HFF-Myc (cell line): ENCODE results near the gene ITGA2.

ENCODE experiments used
- DNase-seq: peaks from one replicate; pipeline ENCODE4 v3.0.0-alpha.2; 2011; ENCODE audit warnings: low read depth; ENCODE audit errors: extremely low read depth
- H3K4me3 ChIP-seq: replicated peaks from 2 replicates; pipeline ENCODE4 v1.5.1; 2011; ENCODE audit warnings: low read depth, mild to moderate bottlenecking, control low read depth, low read length
- TF ChIP-seq, protein P1 (sequence below): IDR thresholded peaks from 2 replicates; pipeline ENCODE4 v1.5.1; 2012; ENCODE audit warnings: mild to moderate bottlenecking, low read depth, low read length, control low read depth; ENCODE audit errors: missing control alignments

Gene ITGA2

GRCh38 chr5:53002491-53002890, 13.3 kb downstream of the ITGA2 start:
- no peak for DNase-seq
- TF ChIP-seq, protein P1, sequence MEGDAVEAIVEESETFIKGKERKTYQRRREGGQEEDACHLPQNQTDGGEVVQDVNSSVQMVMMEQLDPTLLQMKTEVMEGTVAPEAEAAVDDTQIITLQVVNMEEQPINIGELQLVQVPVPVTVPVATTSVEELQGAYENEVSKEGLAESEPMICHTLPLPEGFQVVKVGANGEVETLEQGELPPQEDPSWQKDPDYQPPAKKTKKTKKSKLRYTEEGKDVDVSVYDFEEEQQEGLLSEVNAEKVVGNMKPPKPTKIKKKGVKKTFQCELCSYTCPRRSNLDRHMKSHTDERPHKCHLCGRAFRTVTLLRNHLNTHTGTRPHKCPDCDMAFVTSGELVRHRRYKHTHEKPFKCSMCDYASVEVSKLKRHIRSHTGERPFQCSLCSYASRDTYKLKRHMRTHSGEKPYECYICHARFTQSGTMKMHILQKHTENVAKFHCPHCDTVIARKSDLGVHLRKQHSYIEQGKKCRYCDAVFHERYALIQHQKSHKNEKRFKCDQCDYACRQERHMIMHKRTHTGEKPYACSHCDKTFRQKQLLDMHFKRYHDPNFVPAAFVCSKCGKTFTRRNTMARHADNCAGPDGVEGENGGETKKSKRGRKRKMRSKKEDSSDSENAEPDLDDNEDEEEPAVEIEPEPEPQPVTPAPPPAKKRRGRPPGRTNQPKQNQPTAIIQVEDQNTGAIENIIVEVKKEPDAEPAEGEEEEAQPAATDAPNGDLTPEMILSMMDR = no peak
- no peak overlapping the region for H3K4me3 ChIP-seq

DNA sequence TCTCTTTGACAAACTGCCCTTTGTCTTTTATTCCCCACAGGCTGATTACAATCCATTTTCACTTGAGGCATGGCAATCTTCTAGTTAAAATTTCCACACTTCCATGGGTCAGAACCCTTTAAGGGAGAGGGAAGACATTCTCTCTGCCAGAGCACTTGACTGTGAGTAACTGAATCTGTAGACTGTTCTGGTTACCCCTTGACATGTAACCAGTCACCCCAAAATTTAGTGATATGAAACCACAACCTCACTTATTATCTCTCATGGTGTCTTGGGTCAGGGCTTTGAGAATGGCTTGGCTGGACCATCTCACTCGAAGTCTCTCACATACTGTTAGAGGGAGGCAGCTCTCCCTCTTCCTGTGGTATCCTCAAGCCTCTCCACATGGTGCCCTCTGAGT, 14.0 kb downstream of the ITGA2 start:
- TF ChIP-seq, protein P1 = no peak
- DNase-seq = no peak
- no peak overlapping the region for H3K4me3 ChIP-seq

GRCh38 chr5:53006911-53007890, 18.0 kb downstream of the ITGA2 start:
- TF ChIP-seq, protein P1 = no peak
- DNase-seq = no peak
- no peak overlapping the region for H3K4me3 ChIP-seq

DNA sequence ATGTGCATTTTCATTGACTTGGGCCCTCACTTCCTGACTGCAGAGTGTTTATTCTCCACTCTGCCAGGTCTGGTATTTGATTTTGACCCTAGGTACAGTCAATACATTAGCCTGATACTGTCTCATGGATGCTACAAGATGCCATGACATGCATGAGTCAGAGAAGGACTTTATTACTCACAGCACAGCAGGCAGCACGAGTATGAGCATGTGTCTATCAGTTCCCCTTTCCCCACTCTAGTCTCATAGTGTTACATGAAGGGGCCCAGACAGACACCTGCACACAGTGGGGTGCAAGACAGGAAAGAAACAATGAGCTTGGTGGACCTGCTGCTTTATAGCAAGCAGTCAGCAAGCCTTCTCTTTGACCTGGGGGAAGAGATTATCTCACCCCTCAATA, 19.6 kb downstream of the ITGA2 start:
- TF ChIP-seq, protein P1 = no peak
- no peak for DNase-seq
- H3K4me3 ChIP-seq = no peak overlapping the region

GRCh38 chr5:53009816-53010215, 20.7 kb downstream of the ITGA2 start:
- TF ChIP-seq, protein P1 = no peak
- DNase-seq = no peak
- no peak overlapping the region for H3K4me3 ChIP-seq

DNA sequence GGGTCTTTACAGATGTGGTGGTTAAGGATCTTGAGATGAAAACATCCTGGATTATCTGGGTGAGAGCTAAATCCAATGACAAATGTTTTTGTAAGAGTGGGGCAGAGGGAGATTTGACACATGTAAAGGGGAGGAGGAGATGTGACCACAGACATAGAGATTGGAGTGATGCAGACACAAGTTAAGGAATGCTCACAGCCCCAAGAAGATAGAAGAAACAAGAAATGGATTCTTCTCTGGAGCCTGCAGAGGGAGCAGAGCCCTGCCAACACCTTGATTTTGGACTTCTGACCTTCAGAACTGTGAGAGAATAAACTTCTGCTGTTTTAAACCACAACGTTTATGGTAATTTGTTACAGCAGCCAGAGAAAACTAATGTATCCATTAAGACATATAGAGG, 21.7 kb downstream of the ITGA2 start:
- TF ChIP-seq, protein P1 = no peak
- no peak overlapping the region for H3K4me3 ChIP-seq
- no peak for DNase-seq
